K562 (cell line): ENCODE results near the gene FOSL1. TPM values are rescaled to one million over a fixed set of nuclear protein-coding genes. Genes with fewer than 3 reads are reported as not detected.

Source experiments
- ARID2 ChIP-seq: fragments of 450-650 bp; IDR thresholded peaks from 2 replicates; pipeline ENCODE4 v1.6.1; 2017; ENCODE audit warnings: antibody characterized with exemption, mild to moderate bottlenecking
- ATF7 ChIP-seq: fragments of 450-650 bp; IDR thresholded peaks from 2 replicates; pipeline ENCODE4 v1.7.1; 2014; ENCODE audit warnings: mild to moderate bottlenecking, moderate library complexity
- BCOR ChIP-seq: fragments of 450-650 bp; IDR thresholded peaks from 2 replicates; pipeline ENCODE4 v1.6.1; 2016
- CBFA2T2 ChIP-seq: fragments of 450-650 bp; conservative IDR thresholded peaks from 2 replicates; pipeline ENCODE4 v1.6.1; 2017; ENCODE audit warnings: mild to moderate bottlenecking
- ELF4 ChIP-seq: fragments of 450-650 bp; formaldehyde crosslinking; IDR thresholded peaks from 2 replicates; pipeline ENCODE4 v1.4.0; 2022; ENCODE audit warnings: missing genetic modification characterization
- ERF ChIP-seq: fragments of 450-650 bp; formaldehyde crosslinking; IDR thresholded peaks from 2 replicates; pipeline ENCODE4 v1.4.0; 2020; ENCODE audit warnings: mild to moderate bottlenecking, mixed read lengths
- EZH2 ChIP-seq: IDR thresholded peaks from 2 replicates; pipeline ENCODE4 v1.6.1; 2012; ENCODE audit warnings: low read depth, mild to moderate bottlenecking, inconsistent platforms, low read length, borderline replicate concordance
- FOXM1 ChIP-seq, 2 experiments: fragments of 450-650 bp in 1 of 2; sonication (generic) in 1 of 2; formaldehyde crosslinking in 1 of 2; IDR thresholded peaks; 2 replicates each; pipeline versions ENCODE4 v1.6.1 to v1.9.0; 2017 to 2022; ENCODE audit warnings: low read depth in 2 of 2, mild to moderate bottlenecking in 2 of 2, missing genetic modification reagents in 1 of 2, moderate library complexity in 1 of 2
- HMGN3 ChIP-seq: IDR thresholded peaks from 2 replicates; pipeline ENCODE4 v1.6.1; 2011; ENCODE audit warnings: borderline replicate concordance, low read depth, mild to moderate bottlenecking, mixed read lengths, low read length; ENCODE audit not compliant: insufficient read length; ENCODE audit errors: extremely low read depth
- HNRNPUL1 ChIP-seq: fragments of 200-400 bp; formaldehyde crosslinking; IDR thresholded peaks from 2 replicates; pipeline ENCODE4 v1.6.1; 2017; ENCODE audit warnings: low read length
- KLF16 ChIP-seq: IDR thresholded peaks from 2 replicates; pipeline ENCODE4 v1.6.1; 2016; ENCODE audit warnings: antibody characterized with exemption
- LEF1 ChIP-seq: fragments of 450-650 bp; IDR thresholded peaks from 2 replicates; pipeline ENCODE4 v1.6.1; 2016; ENCODE audit warnings: mild to moderate bottlenecking
- MTA2 ChIP-seq: fragments of 450-650 bp; IDR thresholded peaks from 2 replicates; pipeline ENCODE4 v1.6.1; 2016; ENCODE audit warnings: low read depth
- NCOR1 ChIP-seq: fragments of 450-650 bp; IDR thresholded peaks from 2 replicates; pipeline ENCODE4 v1.6.1; 2016; ENCODE audit warnings: mild to moderate bottlenecking, moderate library complexity
- NFRKB ChIP-seq: fragments of 450-650 bp; IDR thresholded peaks from 2 replicates; pipeline ENCODE4 v1.6.1; 2016; ENCODE audit warnings: low read depth
- PHF8 ChIP-seq: fragments of 200-600 bp; sonication (generic); IDR thresholded peaks from 2 replicates; pipeline ENCODE4 v1.6.1; 2012; ENCODE audit warnings: mixed run types, mild to moderate bottlenecking, inconsistent platforms, low read length, moderate library complexity, borderline replicate concordance
- PRPF4 ChIP-seq: fragments of 200-400 bp; formaldehyde crosslinking; IDR thresholded peaks from one replicate; pipeline ENCODE4 v1.6.1; 2017; ENCODE audit warnings: low read length, low read depth, mild to moderate bottlenecking; ENCODE audit not compliant: insufficient read depth, poor library complexity, severe bottlenecking
- SPI1 ChIP-seq: IDR thresholded peaks from 2 replicates; pipeline ENCODE4 v1.6.1; 2011; ENCODE audit warnings: low read depth, low read length, control low read depth, borderline replicate concordance
- TEAD1 ChIP-seq, 2 experiments: fragments of 450-650 bp in 1 of 2; sonication (generic) in 1 of 2; formaldehyde crosslinking; IDR thresholded peaks; 2 replicates each; pipeline versions ENCODE4 v1.4.0 to v1.8.0; 2020 to 2022; ENCODE audit warnings: mild to moderate bottlenecking in 2 of 2, missing genetic modification reagents in 1 of 2
- TOE1 ChIP-seq, 2 experiments: fragments of 450-650 bp in 1 of 2; sonication (generic) in 1 of 2; formaldehyde crosslinking in 1 of 2; IDR thresholded peaks; 2 replicates each; pipeline versions ENCODE4 v1.7.1 to v1.8.0; 2016 to 2022; ENCODE audit warnings: borderline replicate concordance in 2 of 2, mild to moderate bottlenecking in 2 of 2, antibody characterized with exemption in 1 of 2, inconsistent platforms in 1 of 2, low read depth in 1 of 2, missing genetic modification reagents in 1 of 2, moderate library complexity in 1 of 2
- ZKSCAN1 ChIP-seq: fragments of 150-350 bp; IDR thresholded peaks from 2 replicates; pipeline ENCODE4 v1.6.1; 2016; ENCODE audit warnings: low read depth, low read length
- polyA plus RNA-seq, 8 experiments: library from polyadenylated mRNA; depleted of rRNA in 4 of 8; stranded (reverse) in 5 of 8; unstranded in 3 of 8; fragments of >200 nt; fragmentation: Nextera tagmentation in 2 of 8; fragmentation: Illumina TruSeq in 1 of 8; extraction: Ambion mirVana in 2 of 8; extraction: Trizol in 1 of 8; gene quantifications; 2 replicates each; pipeline versions ENCODE4 v1.2.1 to v1.2.3, GENCODE V29; 2011 to 2014; ENCODE audit warnings: inconsistent platforms in 1 of 8, missing spikeins in 1 of 8
- total RNA-seq, 7 experiments: library from RNA; depleted of rRNA in 6 of 7; stranded (reverse); fragments of >200 nt in 6 of 7; fragmentation: Illumina TruSeq in 2 of 7; extraction: Trizol in 2 of 7; gene quantifications; 2 replicates each; pipeline versions ENCODE4 v1.2.1 to v1.2.3, GENCODE V29; 2011 to 2021; ENCODE audit warnings: low replicate concordance in 1 of 7
- TF ChIP-seq, protein P1 (sequence below): fragments of 250-450 bp; sonication (Bioruptor Pico); IDR thresholded peaks from 2 replicates; pipeline ENCODE4 v1.9.0; 2021; ENCODE audit warnings: mild to moderate bottlenecking, inconsistent platforms
- TF ChIP-seq, protein P2 (sequence below), 2 experiments: fragments of 450-650 bp; IDR thresholded peaks; 2 replicates each; pipeline ENCODE4 v1.6.1; 2016
- TF ChIP-seq, protein P3 (sequence below): sonication (generic); formaldehyde crosslinking; IDR thresholded peaks from 2 replicates; pipeline ENCODE4 v1.8.1; 2023; ENCODE audit warnings: mild to moderate bottlenecking, missing genetic modification reagents

Gene FOSL1
- total and polyA plus RNA-seq, 9 of the 15 experiments (the other 6 are each of a cell fraction or from before 2014, with no cell fraction given) = 3.5 to 39.6 (median 10.0) TPM

DNA sequence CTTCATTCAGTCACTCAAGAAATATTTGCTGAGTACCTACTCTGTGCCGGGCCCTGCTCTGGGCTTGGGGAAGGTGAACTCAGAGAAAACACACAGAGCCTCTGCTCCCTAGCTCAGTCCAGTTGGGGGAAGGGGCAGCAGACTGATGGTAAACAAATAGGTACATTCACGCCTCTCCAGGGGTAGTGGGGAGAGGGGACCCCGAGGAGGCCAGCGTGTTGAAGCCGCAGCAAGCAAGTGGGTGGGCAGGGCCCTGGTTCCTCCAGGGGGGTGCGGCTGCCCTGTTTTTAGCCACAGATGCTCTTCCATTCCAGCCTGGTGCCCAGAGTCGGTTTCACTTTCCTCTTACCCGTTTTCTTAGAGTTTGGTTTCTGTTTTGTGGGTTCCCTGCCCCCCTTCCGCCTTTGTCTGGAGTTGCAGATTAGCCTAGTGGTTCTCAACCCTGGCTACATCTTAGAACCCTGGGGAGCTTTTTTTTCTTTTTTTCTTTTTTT lies 27.8 kb upstream of the FOSL1 start (continued):
- 0 out of 2 replicates have a peak, but pooled peaks have one; percentile 24 for TF ChIP-seq NCOR1
- no peak for TF ChIP-seq EZH2
- TF ChIP-seq, protein P1, sequence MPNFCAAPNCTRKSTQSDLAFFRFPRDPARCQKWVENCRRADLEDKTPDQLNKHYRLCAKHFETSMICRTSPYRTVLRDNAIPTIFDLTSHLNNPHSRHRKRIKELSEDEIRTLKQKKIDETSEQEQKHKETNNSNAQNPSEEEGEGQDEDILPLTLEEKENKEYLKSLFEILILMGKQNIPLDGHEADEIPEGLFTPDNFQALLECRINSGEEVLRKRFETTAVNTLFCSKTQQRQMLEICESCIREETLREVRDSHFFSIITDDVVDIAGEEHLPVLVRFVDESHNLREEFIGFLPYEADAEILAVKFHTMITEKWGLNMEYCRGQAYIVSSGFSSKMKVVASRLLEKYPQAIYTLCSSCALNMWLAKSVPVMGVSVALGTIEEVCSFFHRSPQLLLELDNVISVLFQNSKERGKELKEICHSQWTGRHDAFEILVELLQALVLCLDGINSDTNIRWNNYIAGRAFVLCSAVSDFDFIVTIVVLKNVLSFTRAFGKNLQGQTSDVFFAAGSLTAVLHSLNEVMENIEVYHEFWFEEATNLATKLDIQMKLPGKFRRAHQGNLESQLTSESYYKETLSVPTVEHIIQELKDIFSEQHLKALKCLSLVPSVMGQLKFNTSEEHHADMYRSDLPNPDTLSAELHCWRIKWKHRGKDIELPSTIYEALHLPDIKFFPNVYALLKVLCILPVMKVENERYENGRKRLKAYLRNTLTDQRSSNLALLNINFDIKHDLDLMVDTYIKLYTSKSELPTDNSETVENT = no peak
- peak; percentile 31; the same call in 1 of the 2 replicates for TF ChIP-seq MTA2
- peak; percentile 55; the same call in 1 of the 2 replicates for TF ChIP-seq NFRKB
- TF ChIP-seq ELF4 = peak; percentile 33; the same call in 1 of the 2 replicates
- TF ChIP-seq PRPF4 = no peak
- TF ChIP-seq CBFA2T2 = 0 out of 2 replicates have a peak, but pooled peaks have one; percentile 16
- peak in 1 of 2 experiments; percentile 34; a peak in 1 of 4 replicates for TF ChIP-seq TEAD1 (CRISPR knock-in tag; IDR thresholded peaks at IDR 0.05)
- TF ChIP-seq ERF (CRISPR knock-in tag) = 0 out of 2 replicates have a peak, but pooled peaks have one; percentile 68
- 0 out of 2 replicates have a peak, but pooled peaks have one; percentile 42 for TF ChIP-seq ZKSCAN1
- TF ChIP-seq SPI1 = no peak
- TF ChIP-seq, protein P2, sequence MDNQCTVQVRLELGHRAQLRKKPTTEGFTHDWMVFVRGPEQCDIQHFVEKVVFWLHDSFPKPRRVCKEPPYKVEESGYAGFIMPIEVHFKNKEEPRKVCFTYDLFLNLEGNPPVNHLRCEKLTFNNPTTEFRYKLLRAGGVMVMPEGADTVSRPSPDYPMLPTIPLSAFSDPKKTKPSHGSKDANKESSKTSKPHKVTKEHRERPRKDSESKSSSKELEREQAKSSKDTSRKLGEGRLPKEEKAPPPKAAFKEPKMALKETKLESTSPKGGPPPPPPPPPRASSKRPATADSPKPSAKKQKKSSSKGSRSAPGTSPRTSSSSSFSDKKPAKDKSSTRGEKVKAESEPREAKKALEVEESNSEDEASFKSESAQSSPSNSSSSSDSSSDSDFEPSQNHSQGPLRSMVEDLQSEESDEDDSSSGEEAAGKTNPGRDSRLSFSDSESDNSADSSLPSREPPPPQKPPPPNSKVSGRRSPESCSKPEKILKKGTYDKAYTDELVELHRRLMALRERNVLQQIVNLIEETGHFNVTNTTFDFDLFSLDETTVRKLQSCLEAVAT (IDR thresholded peaks at IDR 0.05) = 0 out of 4 replicates have a peak, but pooled peaks of 1 of the 2 experiments have one; percentile 54
- TF ChIP-seq ARID2 = no peak
- TF ChIP-seq ATF7 = no peak
- TF ChIP-seq PHF8 = peak; percentile 27; the same call in 1 of the 2 replicates
- TF ChIP-seq FOXM1 (IDR thresholded peaks at IDR 0.05; ENCODE audit: low read depth) = no peak
- no peak for TF ChIP-seq FOXM1 (CRISPR knock-in tag; IDR thresholded peaks at IDR 0.05; ENCODE audit: low read depth)
- TF ChIP-seq HNRNPUL1 = no peak
- TF ChIP-seq KLF16 = no peak
- no peak for TF ChIP-seq TOE1 (IDR thresholded peaks at IDR 0.05; ENCODE audit: borderline replicate concordance)
- TF ChIP-seq TOE1 (CRISPR knock-in tag; IDR thresholded peaks at IDR 0.05; ENCODE audit: borderline replicate concordance, low read depth) = no peak
- TF ChIP-seq HMGN3 = no peak
- TF ChIP-seq, protein P3, sequence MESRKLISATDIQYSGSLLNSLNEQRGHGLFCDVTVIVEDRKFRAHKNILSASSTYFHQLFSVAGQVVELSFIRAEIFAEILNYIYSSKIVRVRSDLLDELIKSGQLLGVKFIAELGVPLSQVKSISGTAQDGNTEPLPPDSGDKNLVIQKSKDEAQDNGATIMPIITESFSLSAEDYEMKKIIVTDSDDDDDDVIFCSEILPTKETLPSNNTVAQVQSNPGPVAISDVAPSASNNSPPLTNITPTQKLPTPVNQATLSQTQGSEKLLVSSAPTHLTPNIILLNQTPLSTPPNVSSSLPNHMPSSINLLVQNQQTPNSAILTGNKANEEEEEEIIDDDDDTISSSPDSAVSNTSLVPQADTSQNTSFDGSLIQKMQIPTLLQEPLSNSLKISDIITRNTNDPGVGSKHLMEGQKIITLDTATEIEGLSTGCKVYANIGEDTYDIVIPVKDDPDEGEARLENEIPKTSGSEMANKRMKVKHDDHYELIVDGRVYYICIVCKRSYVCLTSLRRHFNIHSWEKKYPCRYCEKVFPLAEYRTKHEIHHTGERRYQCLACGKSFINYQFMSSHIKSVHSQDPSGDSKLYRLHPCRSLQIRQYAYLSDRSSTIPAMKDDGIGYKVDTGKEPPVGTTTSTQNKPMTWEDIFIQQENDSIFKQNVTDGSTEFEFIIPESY (CRISPR knock-in tag) = no peak
- TF ChIP-seq LEF1 = peak; percentile 74
- no peak for TF ChIP-seq BCOR
